Measurements from ENCODE around the gene ATP8A1.
"Not testable (repeated sequence)": the region's sequence is repeated elsewhere in the genome, so short reads cannot be mapped to it uniquely, and the experiment has no call there.

The ATP8A1 gene

DNA sequence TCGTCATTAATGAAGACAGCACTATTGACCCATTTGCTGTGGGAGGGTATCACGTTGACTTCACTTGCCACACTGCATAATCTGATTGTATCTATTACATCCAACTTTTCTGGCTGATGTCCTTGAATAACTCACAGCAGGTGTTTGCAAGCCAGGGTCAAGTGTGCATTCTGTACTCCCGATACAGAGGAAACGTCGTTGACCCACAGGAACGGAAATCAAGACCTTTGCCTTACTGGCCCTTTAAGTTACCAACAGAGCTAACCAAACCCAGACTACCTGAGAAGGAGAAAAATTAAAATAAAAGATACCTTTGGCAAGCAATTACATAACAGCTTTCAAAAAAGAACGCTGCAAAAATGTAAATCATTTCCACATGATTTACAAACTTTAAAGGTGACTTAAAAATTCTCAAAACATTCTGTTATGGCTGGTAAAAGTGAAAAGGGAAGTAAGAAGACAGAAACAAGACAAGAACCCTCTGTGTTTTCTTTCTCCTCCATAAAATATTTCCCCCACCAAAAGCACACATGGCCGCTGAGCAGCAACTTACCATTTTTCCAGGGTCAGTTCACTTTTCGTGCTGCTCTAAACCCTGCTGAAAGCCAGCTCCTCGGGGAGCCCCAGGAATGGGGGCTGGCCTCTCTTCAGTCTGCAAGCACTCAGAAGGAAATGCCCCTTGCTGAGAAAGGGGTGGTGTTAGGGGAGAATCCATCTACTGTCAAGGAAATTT, 266.1 kb downstream of the ATP8A1 start:
- no peak for DNase-seq (ENCODE audit: low read depth, low spot score)
- H3K4me3 ChIP-seq = peak overlapping the region; percentile 39; the same call in 1 of the 2 replicates
- no peaks in the 10 kb centered on the region for H3K9me3 ChIP-seq (ENCODE audit: low read depth, low read length)
- no peaks in the 10 kb centered on the region for H3K36me3 ChIP-seq (ENCODE audit: insufficient read depth, low read length)
- H3K27ac ChIP-seq = no peak overlapping the region
- no peak overlapping the region for H3K9ac ChIP-seq (ENCODE audit: insufficient read length)
- no peak for TF ChIP-seq POLR2AphosphoS5 (IDR thresholded peaks at IDR 0.05; ENCODE audit: borderline replicate concordance, low read depth, low read length)
- no peak for TF ChIP-seq EZH2 (IDR thresholded peaks at IDR 0.05)
- no peak for TF ChIP-seq FOXP2 (optimal IDR thresholded peaks at IDR 0.05; ENCODE audit: control extremely low read depth, extremely low read length, insufficient read depth)

DNA sequence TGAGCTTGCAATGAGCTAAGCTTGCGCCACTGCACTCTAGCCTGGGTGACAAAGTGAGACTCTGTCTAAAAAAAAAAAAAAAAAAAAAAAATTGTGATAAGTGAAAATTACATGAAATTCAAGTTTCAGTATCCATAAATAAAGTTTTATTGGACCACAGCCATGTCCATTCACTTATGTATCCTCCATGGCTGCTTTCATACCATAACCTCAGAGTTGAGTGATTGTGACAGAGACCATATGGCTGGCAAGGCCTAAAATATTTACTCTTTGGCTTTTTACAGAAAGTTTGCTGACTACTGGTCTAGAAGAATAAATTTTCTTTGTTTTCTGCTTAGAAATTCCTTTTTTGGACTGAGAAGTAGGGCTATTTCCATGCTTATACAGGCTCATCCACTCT, 271.4 kb downstream of the ATP8A1 start:
- Histone ChIP-seq H3K4me3 (no peak overlapping the region), H3K27ac (no peak overlapping the region), H3K9ac (ENCODE audit: insufficient read length) (no peak overlapping the region), H3K36me3 (ENCODE audit: insufficient read depth, low read length) (no peaks in the 10 kb centered on the region), H3K9me3 (ENCODE audit: low read depth, low read length) (no peaks in the 10 kb centered on the region)
- no peak for DNase-seq (ENCODE audit: low read depth, low spot score)
- no peak for TF ChIP-seq POLR2AphosphoS5 (IDR thresholded peaks at IDR 0.05; ENCODE audit: borderline replicate concordance, low read depth, low read length)

- DNase-seq (ENCODE audit: low read depth, low spot score) = no peak
- Histone ChIP-seq H3K9me3 (ENCODE audit: low read depth, low read length) (no peaks in the 10 kb centered on the region), H3K36me3 (ENCODE audit: insufficient read depth, low read length) (no peaks in the 10 kb centered on the region), H3K4me3 (no peak overlapping the region), H3K27ac (no peak overlapping the region), H3K9ac (ENCODE audit: insufficient read length) (no peak overlapping the region)
- TF ChIP-seq POLR2AphosphoS5 (IDR thresholded peaks at IDR 0.05; ENCODE audit: borderline replicate concordance, low read depth, low read length) (no peak), FOXP2 (optimal IDR thresholded peaks at IDR 0.05; ENCODE audit: control extremely low read depth, extremely low read length, insufficient read depth) (no peak), EZH2 (IDR thresholded peaks at IDR 0.05) (no peak)
These were observed 275.2 kb downstream of the ATP8A1 start for GRCh38 chr4:42381666-42382065.

DNA sequence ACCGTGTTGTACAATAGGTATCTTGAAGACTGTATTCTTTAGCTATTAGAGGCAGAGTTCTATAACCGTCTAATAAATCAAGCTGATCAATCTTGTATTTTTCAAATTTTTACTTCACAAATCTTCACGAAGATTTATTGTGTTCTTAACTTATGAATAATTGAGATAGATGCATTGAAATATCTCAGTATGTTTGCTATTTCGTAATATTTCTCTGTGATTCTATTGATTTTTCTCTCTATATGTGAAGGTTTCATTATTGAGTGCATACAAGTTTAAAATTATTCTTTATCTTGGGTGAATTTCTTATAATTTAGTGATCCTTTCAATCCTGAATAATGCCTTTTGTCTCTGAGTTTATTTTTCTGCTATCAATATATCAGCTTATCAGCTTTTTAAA, 279.4 kb downstream of the ATP8A1 start:
- TF ChIP-seq POLR2AphosphoS5 (IDR thresholded peaks at IDR 0.05; ENCODE audit: borderline replicate concordance, low read depth, low read length) (no peak), EZH2 (IDR thresholded peaks at IDR 0.05) (no peak), FOXP2 (optimal IDR thresholded peaks at IDR 0.05; ENCODE audit: control extremely low read depth, extremely low read length, insufficient read depth) (no peak)
- H3K27ac ChIP-seq = no peak overlapping the region
- no peaks in the 10 kb centered on the region for H3K36me3 ChIP-seq (ENCODE audit: insufficient read depth, low read length)
- no peak overlapping the region for H3K9ac ChIP-seq (ENCODE audit: insufficient read length)
- no peak overlapping the region for H3K4me3 ChIP-seq
- H3K9me3 ChIP-seq (ENCODE audit: low read depth, low read length) = no peaks in the 10 kb centered on the region
- no peak for DNase-seq (ENCODE audit: low read depth, low spot score)

GRCh38 chr4:42372303-42372702, 284.6 kb downstream of the ATP8A1 start:
- H3K36me3 ChIP-seq (ENCODE audit: insufficient read depth, low read length); H3K27ac ChIP-seq; H3K9ac ChIP-seq (ENCODE audit: insufficient read length); H3K9me3 ChIP-seq (ENCODE audit: low read depth, low read length); DNase-seq (ENCODE audit: low read depth, low spot score); H3K4me3 ChIP-seq: not testable (repeated sequence)

- Histone ChIP-seq H3K9me3 (ENCODE audit: low read depth, low read length) (no peaks in the 10 kb centered on the region), H3K9ac (ENCODE audit: insufficient read length) (no peak overlapping the region), H3K36me3 (ENCODE audit: insufficient read depth, low read length) (no peaks in the 10 kb centered on the region), H3K27ac (no peak overlapping the region), H3K4me3 (no peak overlapping the region)
- DNase-seq (ENCODE audit: low read depth, low spot score) = peak; percentile 78
- TF ChIP-seq POLR2AphosphoS5 (IDR thresholded peaks at IDR 0.05; ENCODE audit: borderline replicate concordance, low read depth, low read length) (no peak), EZH2 (IDR thresholded peaks at IDR 0.05) (no peak), FOXP2 (optimal IDR thresholded peaks at IDR 0.05; ENCODE audit: control extremely low read depth, extremely low read length, insufficient read depth) (no peak)
These were observed 285.3 kb downstream of the ATP8A1 start for GRCh38 chr4:42371305-42372252.

DNA sequence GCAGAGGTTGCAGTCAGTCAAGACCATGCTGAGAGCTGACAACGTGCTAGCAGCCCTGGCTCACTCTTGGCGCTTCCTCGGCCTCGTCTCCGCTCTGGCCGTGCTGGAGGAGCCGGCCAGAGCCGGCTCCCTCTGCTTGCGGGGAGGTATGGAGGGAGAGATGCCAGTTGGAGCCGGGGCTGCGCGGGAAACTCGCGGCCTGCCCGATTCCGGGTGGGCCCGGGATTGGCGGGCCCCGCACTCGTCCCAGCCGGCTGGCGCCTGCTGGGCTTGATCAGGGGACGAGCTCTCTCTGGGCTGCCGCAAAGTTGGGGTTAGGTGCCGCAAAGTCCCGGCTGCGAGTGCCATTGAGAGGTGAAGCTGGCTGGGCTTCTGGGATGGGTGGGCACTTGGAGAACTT, 287.4 kb downstream of the ATP8A1 start:
- H3K4me3 ChIP-seq = no peak overlapping the region
- H3K9ac ChIP-seq (ENCODE audit: insufficient read length) = no peak overlapping the region
- no peaks in the 10 kb centered on the region for H3K36me3 ChIP-seq (ENCODE audit: insufficient read depth, low read length)
- no peaks in the 10 kb centered on the region for H3K9me3 ChIP-seq (ENCODE audit: low read depth, low read length)
- no peak for DNase-seq (ENCODE audit: low read depth, low spot score)
- TF ChIP-seq EZH2 (IDR thresholded peaks at IDR 0.05) (no peak), POLR2AphosphoS5 (IDR thresholded peaks at IDR 0.05; ENCODE audit: borderline replicate concordance, low read depth, low read length) (no peak), FOXP2 (optimal IDR thresholded peaks at IDR 0.05; ENCODE audit: control extremely low read depth, extremely low read length, insufficient read depth) (no peak)
- H3K27ac ChIP-seq = no peak overlapping the region

GRCh38 chr4:42366959-42367358, 289.9 kb downstream of the ATP8A1 start:
- no peaks in the 10 kb centered on the region for H3K36me3 ChIP-seq (ENCODE audit: insufficient read depth, low read length)
- no peak for DNase-seq (ENCODE audit: low read depth, low spot score)
- no peak overlapping the region for H3K9ac ChIP-seq (ENCODE audit: insufficient read length)
- H3K27ac ChIP-seq = no peak overlapping the region
- TF ChIP-seq FOXP2 (optimal IDR thresholded peaks at IDR 0.05; ENCODE audit: control extremely low read depth, extremely low read length, insufficient read depth) (no peak), EZH2 (IDR thresholded peaks at IDR 0.05) (no peak), POLR2AphosphoS5 (IDR thresholded peaks at IDR 0.05; ENCODE audit: borderline replicate concordance, low read depth, low read length) (no peak)
- no peak overlapping the region for H3K4me3 ChIP-seq
- H3K9me3 ChIP-seq (ENCODE audit: low read depth, low read length) = no peaks in the 10 kb centered on the region
